NCI-H2196 (cell line): Measurements from ENCODE around the gene PLD5.
"Not testable (repeated sequence)": the region's sequence is repeated elsewhere in the genome, so short reads cannot be mapped to it uniquely, and the experiment has no call there.

Source experiments
- DNase-seq: peaks from one replicate; lab custom pipeline; 2025; ENCODE audit not compliant: unreplicated experiment; lab: John Stamatoyannopoulos, UW

The PLD5 gene

DNA sequence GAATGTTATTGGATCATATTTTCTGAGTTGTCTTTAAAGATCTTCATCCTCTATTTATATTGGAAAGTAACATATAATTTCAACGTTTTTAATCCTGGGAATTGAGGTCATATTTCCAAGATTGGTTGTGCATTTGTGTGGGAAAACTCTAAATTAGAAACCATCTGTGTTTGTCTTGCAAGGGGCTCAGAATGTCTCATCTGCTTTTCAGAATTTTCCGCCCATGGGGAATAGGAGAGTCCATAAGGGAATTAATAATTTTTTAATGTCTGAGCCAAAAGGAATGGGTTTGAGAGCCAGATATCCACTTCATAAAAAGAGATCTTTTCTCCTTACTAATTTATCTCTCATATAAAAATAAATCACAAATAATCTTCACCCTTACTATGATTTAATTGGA is 440.8 kb downstream of the PLD5 start:
- no peak for DNase-seq

DNA sequence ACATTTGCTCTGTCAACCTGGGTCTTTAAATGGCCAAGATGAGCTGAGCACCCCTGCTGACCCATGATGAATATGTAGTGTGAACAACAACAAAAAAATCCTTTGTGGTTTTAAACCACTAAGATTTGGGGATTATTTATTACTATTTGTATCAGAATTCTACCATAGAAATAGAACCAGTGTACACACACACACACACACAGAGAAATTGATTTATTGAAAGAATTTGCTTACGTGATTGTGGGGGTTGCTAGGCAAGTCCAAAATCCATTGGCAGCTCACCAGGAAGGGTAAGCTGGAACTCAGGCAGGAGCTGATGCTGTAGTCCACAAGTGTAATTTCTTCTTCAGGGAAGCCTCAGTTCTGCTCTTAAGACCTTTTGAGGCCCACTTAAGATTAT is 443.1 kb downstream of the PLD5 start:
- DNase-seq: no peak

DNA sequence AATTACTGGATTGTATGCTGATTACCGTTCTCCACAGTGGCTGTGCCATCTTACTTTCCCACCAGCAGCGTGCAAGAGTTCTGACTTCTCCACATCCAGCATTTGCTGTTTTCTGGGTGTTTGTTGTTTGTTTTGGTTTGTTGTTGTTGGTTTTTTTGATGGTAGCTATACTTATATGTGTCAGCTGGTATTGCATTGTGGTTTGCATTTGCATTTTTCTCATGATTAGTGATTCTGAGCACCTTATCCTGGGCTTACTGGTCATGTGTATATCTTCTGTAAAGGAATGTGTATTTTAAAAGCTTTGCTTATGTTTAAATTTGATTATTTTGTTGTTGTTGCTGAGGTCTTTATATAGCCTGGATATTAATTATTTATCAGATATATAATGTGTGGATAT is 458.7 kb downstream of the PLD5 start:
- DNase-seq: no peak

DNA sequence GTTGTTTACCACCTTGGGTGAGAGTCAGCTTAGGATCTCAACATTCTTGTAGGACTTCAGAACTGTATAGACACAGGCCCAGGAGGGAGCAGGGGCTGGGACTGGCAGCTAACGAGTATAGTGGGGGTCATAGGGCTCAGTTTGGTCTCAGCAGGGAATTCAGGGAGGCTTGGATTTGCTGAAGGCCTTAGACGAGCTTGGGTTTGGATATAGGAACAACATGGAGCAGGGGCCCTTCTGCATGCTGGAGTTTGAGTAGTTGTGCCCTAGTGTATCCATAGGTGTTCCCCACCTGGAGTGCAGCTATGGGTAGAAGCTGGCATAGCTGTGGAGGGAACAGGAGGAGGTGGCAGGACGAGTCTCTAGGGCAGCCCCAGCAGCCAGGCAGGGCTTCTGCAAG is 462.2 kb downstream of the PLD5 start:
- DNase-seq: no peak

- no peak for DNase-seq
Observed at GRCh38 chr1:242059976-242060375, 464.5 kb downstream of the PLD5 start.

DNA sequence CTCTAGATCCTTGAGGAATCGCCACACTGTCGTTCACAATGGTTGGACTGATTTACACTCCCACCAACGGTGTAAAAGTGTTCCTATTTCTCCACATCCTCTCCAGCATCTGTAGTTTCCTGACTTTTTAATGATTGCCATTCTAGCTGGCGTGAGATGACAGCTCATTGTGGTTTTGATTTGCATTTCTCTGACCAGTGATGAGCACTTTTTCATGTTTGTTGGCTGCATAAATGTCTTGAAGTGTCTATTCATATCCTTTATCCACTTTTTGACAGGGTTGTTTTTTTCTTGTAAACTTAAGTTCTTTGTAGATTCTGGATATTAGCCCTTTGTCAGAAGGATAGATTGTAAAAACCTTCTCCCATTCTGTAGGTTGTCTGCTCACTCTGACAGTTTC is 465.9 kb downstream of the PLD5 start:
- not testable (repeated sequence) for DNase-seq

DNA sequence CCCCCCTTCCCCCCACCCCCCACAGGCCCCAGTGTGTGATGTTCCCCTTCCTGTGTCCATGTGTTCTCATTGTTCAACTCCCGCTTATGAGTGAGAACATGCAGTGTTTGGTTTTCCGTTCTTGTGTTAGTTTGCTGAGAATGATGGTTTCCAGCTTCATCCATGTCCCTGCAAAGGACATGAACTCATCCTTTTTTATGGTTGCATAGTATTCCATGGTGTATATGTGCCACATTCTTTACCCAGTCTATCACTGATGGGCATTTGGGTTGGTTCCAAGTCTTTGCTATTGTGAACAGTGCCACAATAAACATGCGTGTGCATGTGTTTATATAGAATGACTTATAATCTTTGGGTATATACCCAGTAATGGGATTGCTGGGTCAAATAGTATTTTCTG is 466.3 kb downstream of the PLD5 start:
- not testable (repeated sequence) for DNase-seq

DNA sequence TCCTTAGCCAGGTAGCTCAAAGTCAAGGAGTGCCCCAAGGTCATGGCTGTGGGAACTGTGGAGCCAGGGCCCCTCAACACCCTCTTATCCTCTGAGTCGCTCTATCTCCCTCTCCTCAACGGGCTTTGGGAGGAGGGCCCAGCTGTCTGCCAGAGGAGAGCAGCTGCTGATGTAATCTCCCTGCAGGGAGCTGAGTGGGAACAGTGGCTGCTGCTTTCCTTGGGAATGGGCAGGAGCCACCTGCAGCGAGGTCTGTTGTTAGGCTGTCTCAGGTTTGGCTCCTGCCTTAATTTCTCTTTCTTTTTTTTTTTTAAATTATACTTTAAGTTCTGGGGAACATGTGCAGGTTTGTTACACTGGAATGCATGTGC is 466.8 kb downstream of the PLD5 start:
- DNase-seq: no peak

- DNase-seq: no peak
Observed at GRCh38 chr1:242056988-242057744, 467.3 kb downstream of the PLD5 start.

GRCh38 chr1:242055749-242056320 is 468.7 kb downstream of the PLD5 start:
- no peak for DNase-seq

GRCh38 chr1:242043165-242043564 is 481.3 kb downstream of the PLD5 start:
- no peak for DNase-seq

GRCh38 chr1:242034392-242034791 is 490.1 kb downstream of the PLD5 start:
- DNase-seq: no peak

GRCh38 chr1:242033447-242033846 is 491.1 kb downstream of the PLD5 start:
- DNase-seq: no peak
